ENCODE measurements around the gene STX4.

The STX4 gene
- total RNA-seq: 41.6 to 49.3 reads per million in 2 donors

GRCh38 chr16:31032736-31033708 lies at the start of gene STX4:
Gene STX4, plus strand, starts transcription at chr16:31033558. Its CDS starts 248 bp downstream, at chr16:31033806.
- peak; percentile 94 to 99 (median 99) for DNase-seq

GRCh38 chr16:30983898-30984610 lies 49.3 kb upstream of the STX4 start:
- DNase-seq: no peak

- DNase-seq: peak; percentile 56 to 75 (median 69)
These were observed 48.5 kb upstream of the STX4 start, which contains the start of gene HSD3B7 for GRCh38 chr16:30984669-30985400. Gene HSD3B7, plus strand, starts transcription at chr16:30985207. Its CDS starts 452 bp downstream, at chr16:30985659.

- peak in 1 of 5 experiments; percentile 25 for DNase-seq
These were observed 47.8 kb upstream of the STX4 start for GRCh38 chr16:30985401-30986128.

- no peak for DNase-seq
These were observed 47.0 kb upstream of the STX4 start for GRCh38 chr16:30986129-30986991.

- DNase-seq: no peak
These were observed 45.7 kb upstream of the STX4 start for GRCh38 chr16:30987581-30988190.

GRCh38 chr16:30989469-30990047 lies 43.8 kb upstream of the STX4 start:
- DNase-seq: no peak

- DNase-seq: no peak
These were observed 43.3 kb upstream of the STX4 start for GRCh38 chr16:30990105-30990504.

GRCh38 chr16:30991052-30991451 lies 42.3 kb upstream of the STX4 start:
- no peak for DNase-seq

- DNase-seq: no peak
These were observed 41.0 kb upstream of the STX4 start for GRCh38 chr16:30992276-30992780.

GRCh38 chr16:30992931-30993816 lies 40.2 kb upstream of the STX4 start:
- DNase-seq: peak in 1 of 5 experiments; percentile 23

GRCh38 chr16:30995927-30996323 lies 37.4 kb upstream of the STX4 start:
- DNase-seq: no peak

- no peak for DNase-seq
These were observed 36.9 kb upstream of the STX4 start for GRCh38 chr16:30996324-30996984.

- DNase-seq: peak; percentile 50 to 81 (median 77)
These were observed 36.2 kb upstream of the STX4 start for GRCh38 chr16:30996985-30997724.

GRCh38 chr16:30997725-30998711 lies 35.3 kb upstream of the STX4 start:
- no peak for DNase-seq
